GM19025 (cell line): ENCODE data around the gene ZNF563.

ENCODE experiments used
- ATAC-seq: cut with Tn5 transposase; IDR thresholded peaks from one replicate; pipeline ENCODE4 v1.9.1; 2021; ENCODE audit warnings: mild to moderate bottlenecking, low read depth, moderate library complexity; ENCODE audit not compliant: unreplicated experiment

ZNF563 gene

DNA sequence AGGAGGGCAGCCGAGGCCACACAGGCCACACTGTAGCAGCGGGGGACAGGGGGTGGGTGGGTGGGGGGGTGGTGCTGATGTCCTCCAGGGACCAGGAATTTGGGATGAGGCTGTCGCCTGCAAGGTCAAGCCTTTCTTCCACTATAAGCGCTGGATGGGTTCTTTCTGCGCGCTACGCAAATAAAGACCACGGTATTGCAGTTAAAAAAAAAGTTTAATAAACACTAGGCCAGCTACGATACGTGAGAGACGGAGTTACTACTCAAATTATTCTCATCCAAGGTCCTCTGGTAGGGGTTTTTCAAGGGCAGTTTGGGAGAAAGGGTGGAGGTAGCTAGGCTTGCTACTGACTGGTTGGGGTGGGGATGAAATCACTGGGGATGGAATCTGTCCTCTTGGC is 38.2 kb downstream of the ZNF563 start:
- peak; percentile 11 for ATAC-seq

DNA sequence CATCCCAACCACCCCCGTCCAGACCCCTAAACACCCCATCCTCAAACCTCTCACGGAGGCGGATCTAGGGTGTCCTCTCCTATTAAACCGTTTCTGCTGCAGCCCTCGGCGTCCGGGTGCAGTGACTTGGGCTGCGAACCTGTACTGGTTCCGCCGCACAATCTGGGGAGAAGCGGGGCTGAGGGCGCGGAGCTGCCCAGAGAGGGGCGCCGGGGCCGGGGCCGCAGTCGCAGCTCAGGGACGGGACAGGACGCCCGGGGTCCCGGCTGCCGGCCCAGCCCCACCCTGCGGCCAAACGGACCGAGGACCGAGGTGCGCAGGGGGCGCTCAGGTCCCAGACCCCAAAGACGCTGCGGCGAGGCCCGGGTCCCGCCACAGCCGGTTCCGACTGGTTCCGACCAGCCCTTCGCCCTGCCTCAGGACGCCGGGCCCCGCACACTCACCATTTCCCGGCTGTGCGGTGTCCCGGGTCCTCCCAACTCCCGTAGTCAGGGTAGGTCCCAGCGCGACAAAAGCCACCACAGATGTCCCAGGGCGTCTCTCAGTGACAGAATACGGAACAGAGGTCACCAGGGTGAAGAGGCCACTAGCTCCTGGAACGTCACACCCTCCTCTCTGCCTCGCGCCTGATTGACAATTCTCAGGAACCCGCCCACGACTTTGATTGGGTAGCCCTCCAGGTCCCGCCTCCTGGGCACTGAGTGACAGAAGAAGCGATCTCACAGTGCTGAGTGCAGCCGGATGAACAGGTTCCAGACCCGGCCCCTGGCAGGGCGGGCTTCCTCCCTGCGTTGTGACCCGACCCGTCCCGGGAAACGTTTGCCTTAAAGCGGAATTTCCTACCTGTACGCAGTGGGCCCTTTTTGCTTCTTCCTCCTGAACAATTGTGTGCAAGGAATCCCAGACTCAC is 38.9 kb downstream of the ZNF563 start, which contains the start of gene ZNF44:
TSS of gene ZNF44 (minus strand) at position 635 of the 910 bp plus-strand sequence. CDS start at position 446, 189 bp downstream.
- ATAC-seq: peak; percentile 90

DNA sequence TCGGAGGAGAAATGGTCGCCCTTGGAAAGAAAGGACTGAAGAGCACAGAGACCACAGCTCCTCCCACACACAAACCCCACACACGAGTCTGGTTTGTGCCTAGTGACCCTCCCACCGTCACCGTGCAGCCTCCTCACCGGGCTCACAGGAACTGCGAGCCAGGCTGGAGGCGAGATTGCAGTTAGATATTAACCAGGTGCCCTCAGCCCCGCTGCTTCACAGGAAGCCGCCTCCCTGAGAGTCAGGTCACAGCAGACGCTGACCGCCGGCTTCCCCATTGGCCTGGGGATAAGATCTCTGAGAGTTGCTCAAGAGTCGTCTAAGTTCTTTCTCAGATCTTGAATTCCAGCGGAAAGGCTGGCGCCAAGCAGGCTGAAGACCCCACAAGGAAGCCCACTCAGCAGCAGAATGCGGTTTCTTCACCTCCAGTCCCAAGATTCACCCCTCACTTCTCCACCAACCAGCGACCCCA is 39.6 kb downstream of the ZNF563 start:
- ATAC-seq: peak; percentile 48

- no peak for ATAC-seq
Observed at GRCh38 chr19:12289790-12290065, 43.7 kb downstream of the ZNF563 start.

- ATAC-seq: no peak
Observed at GRCh38 chr19:12287958-12288500, 45.4 kb downstream of the ZNF563 start.

DNA sequence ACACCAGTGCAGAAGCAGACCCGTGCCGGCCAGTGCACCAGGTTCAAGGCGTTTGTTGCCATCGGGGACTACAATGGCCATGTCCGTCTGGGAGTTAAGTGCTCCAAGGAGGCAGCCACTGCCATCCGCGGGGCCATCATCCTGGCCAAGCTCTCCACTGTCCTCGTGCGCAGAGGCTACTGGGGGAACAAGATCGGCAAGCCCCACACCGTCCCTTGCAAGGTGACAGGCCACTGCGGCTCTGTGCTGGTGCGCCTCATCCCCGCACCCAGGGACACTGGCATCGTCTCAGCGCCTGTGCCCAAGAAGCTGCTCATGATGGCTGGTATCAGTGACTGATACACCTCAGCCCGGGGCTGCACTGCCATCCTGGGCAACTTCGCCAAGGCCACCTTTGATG is 48.8 kb downstream of the ZNF563 start:
- ATAC-seq: no peak

GRCh38 chr19:12284226-12284625 is 49.2 kb downstream of the ZNF563 start:
- ATAC-seq: no peak

- ATAC-seq: no peak
Observed at GRCh38 chr19:12278713-12279112, 54.7 kb downstream of the ZNF563 start.

DNA sequence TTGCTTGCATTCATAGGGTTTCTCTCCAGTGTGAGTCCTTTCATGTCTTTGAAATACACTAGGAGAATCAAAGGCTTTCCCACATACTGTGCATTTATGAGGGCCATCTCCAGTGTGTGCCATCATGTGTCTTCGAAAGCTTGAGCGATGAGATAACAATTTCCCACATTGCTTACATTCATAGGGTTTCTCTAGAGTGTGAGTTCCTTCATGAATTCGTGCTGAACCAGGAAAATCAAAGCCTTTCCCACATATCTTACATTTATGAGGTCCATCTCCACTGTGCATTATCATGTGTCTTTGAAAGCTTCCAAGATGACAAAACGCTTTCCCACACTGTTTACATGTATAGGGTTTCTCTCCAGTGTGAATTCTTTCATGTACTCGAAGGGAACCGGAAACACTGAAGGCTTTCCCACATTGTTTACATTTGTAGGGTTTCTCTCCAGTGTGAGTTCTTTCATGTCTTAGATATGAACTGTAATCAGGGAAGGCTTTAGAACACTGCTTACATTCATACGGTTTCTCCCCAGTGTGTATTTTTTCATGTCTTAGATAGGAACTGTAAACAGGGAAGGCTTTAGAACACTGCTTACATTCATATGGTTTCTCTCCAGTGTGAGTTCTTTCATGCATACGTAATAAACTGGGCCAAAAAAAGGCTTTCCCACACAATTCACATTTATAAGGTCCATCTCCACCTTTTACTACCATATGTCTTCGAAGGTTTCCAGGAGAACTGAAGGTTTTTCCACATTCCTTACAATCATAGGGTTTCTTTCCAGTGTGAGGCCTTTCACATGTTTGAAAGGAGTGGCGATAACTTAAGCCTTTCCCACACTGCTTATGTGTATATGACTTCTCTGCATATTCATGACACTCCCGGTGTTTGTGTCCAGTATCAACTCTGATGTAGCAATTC is 60.2 kb downstream of the ZNF563 start:
- ATAC-seq: no peak

GRCh38 chr19:12272386-12272785 is 61.0 kb downstream of the ZNF563 start:
- no peak for ATAC-seq

DNA sequence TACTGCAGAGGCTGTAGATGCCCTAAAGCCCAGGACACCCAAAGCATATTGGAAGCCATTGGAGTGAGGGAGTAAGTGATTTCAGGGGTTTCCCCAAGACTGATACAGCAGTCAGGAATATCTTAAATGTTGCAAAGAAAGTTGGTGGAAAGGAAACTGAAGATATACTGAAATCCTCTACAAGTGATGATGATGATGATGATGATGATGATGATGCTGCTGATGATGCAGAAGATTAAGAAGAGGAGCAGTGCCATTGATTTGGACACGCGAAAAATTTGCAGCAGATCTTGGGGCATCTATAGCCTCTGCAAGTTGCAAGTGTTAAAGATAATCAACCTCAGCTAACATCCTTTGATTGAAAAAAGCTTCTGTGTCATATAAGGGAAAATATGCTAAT is 62.6 kb downstream of the ZNF563 start:
- ATAC-seq: no peak
